ENCODE data around the gene PAK1. TPM values are rescaled to one million over a fixed set of nuclear protein-coding genes. Genes with fewer than 3 reads are reported as not detected.

PAK1 gene
- total and polyA plus RNA-seq, 2 of the 4 experiments (the other 2 are of a cell fraction) = 34.3 to 60.6 TPM

DNA sequence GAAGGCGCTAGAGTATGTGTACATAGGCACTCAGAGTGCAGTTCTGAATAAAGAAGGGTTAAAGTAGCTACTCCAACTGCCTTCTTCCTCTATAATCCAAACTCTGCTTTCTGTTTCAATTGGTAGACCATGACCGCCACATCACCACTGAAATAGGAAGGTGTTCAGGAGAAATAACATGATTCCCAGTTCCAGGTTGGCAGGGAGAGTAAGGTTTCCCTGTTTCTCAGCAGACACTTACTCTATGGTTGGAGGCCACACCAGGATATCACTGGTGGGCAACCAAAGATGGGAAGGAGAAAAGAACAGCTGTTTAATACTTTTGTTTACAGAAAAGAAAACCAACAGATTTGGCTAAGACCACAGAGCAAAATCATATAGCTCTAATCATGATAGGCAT, 37.9 kb downstream of the PAK1 start:
- no peak overlapping the region for H2AK5ac ChIP-seq (ENCODE audit: low read depth, low read length)
- in situ Hi-C loops (cut with MboI; ENCODE audit: low sequenced_read_pairs) = no loop called here
- no peak overlapping the region for H4K91ac ChIP-seq (ENCODE audit: insufficient read depth, low read depth, low read length)
- no peaks in the 10 kb centered on the region for H3K9me1 ChIP-seq (ENCODE audit: insufficient read depth, low read length)
- no peak overlapping the region for H3K4me2 ChIP-seq (ENCODE audit: low read depth, low read length)
- H2BK5ac ChIP-seq (ENCODE audit: low read depth, low read length, poor library complexity, severe bottlenecking) = no peak overlapping the region
- H3K4me3 ChIP-seq (ENCODE audit: insufficient read depth, low read depth, low read length) = no peak overlapping the region
- no peak overlapping the region for H2BK120ac ChIP-seq (ENCODE audit: low read depth, low read length)
- no peak overlapping the region for H4K8ac ChIP-seq (ENCODE audit: low read depth in 2 of 2, low read length in 2 of 2)
- H3K27ac ChIP-seq (ENCODE audit: insufficient read depth, low read length) = no peak overlapping the region
- DNase-seq (no peak), ATAC-seq (ENCODE audit: low read depth) (no peak)
- no peak overlapping the region for H3K4ac ChIP-seq (ENCODE audit: low read depth, low read length)
- H3K9me3 ChIP-seq (ENCODE audit: control insufficient read depth, insufficient read depth, low read length) = no peaks in the 10 kb centered on the region
- dilution Hi-C loops (cut with HindIII; ENCODE audit: low sequenced_read_pairs, unreplicated experiment) = no loop called here
- no peak overlapping the region for H3K23ac ChIP-seq (ENCODE audit: low read depth, low read length)
- no peaks in the 10 kb centered on the region for H3K36me3 ChIP-seq (ENCODE audit: control insufficient read depth, insufficient read depth, low read length)
- no peak overlapping the region for H2AK9ac ChIP-seq (replicated peaks; ENCODE audit: low read depth, low read length, poor library complexity)
- no peak overlapping the region for H3K18ac ChIP-seq (ENCODE audit: low read depth, low read length)
- ChIA-PET CTCF (no interaction called here), POLR2A (ENCODE audit: unreplicated experiment) (no interaction called here)
- H2BK15ac ChIP-seq (ENCODE audit: low read depth, low read length) = no peak overlapping the region; the same call in 2 of the 3 replicates
- no peaks in the 10 kb centered on the region for H3K4me1 ChIP-seq (ENCODE audit: control insufficient read depth, insufficient read depth, low read length)
- WGBS, 2 experiments (ENCODE audit: extremely low coverage in 2 of 2, insufficient read length in 1 of 2) = no CpG with 5 or more reads among the region's 2 CpGs
- no peaks in the 10 kb centered on the region for H3K79me1 ChIP-seq (ENCODE audit: low read depth in 1 of 2, low read length in 2 of 2)
- H3K56ac ChIP-seq (ENCODE audit: extremely low read depth, insufficient read depth, low read length) = no peak overlapping the region
- H2BK20ac ChIP-seq (ENCODE audit: low read depth, low read length) = no peak overlapping the region
- H4K20me1 ChIP-seq (ENCODE audit: insufficient read depth, low read length) = no peaks in the 10 kb centered on the region
- intact Hi-C loops (cut with micrococcal nuclease) = loop anchor here (5.0 kb wide), 1 partner anchor 66 kb away; no protein-coding TSS in a partner anchor
- BruUV-seq (replicated peaks) = no TSS peak
- no peak overlapping the region for H2AFZ ChIP-seq (replicated peaks; ENCODE audit: low read length, poor library complexity)
- peaks cover 27% of the 10 kb centered on the region for H3K27me3 ChIP-seq (ENCODE audit: control insufficient read depth, insufficient read depth, low read length)
- TF ChIP-seq MAFK (IDR thresholded peaks at IDR 0.05; ENCODE audit: low read depth, low read length) (no peak), CHD1 (IDR thresholded peaks at IDR 0.05; ENCODE audit: low read depth, low read length) (no peak), CEBPB (IDR thresholded peaks at IDR 0.05; ENCODE audit: low read depth, low read length) (no peak), RCOR1 (IDR thresholded peaks at IDR 0.05; ENCODE audit: insufficient replicate concordance, low read length) (no peak), SMC3 (IDR thresholded peaks at IDR 0.05; ENCODE audit: low read depth, low read length) (no peak), POLR2A (IDR thresholded peaks at IDR 0.05; ENCODE audit: low read depth, low read length) (no peak), NFE2L2 (IDR thresholded peaks at IDR 0.05; ENCODE audit: low read depth, low read length) (no peak), RAD21 (IDR thresholded peaks at IDR 0.05; ENCODE audit: low read length) (no peak), BHLHE40 (IDR thresholded peaks at IDR 0.05; ENCODE audit: low read depth, low read length) (no peak), RFX5 (IDR thresholded peaks at IDR 0.05; ENCODE audit: low read depth, low read length) (no peak), FOS (IDR thresholded peaks at IDR 0.05; ENCODE audit: low read depth, low read length) (no peak), MXI1 (IDR thresholded peaks at IDR 0.05; ENCODE audit: borderline replicate concordance, low read depth, low read length) (no peak), MAZ (IDR thresholded peaks at IDR 0.05; ENCODE audit: borderline replicate concordance, low read depth, low read length) (no peak)
- TF ChIP-seq, protein P1, sequence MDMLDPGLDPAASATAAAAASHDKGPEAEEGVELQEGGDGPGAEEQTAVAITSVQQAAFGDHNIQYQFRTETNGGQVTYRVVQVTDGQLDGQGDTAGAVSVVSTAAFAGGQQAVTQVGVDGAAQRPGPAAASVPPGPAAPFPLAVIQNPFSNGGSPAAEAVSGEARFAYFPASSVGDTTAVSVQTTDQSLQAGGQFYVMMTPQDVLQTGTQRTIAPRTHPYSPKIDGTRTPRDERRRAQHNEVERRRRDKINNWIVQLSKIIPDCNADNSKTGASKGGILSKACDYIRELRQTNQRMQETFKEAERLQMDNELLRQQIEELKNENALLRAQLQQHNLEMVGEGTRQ (IDR thresholded peaks at IDR 0.05; ENCODE audit: low read depth, low read length) = no peak
- TF ChIP-seq, protein P2, sequence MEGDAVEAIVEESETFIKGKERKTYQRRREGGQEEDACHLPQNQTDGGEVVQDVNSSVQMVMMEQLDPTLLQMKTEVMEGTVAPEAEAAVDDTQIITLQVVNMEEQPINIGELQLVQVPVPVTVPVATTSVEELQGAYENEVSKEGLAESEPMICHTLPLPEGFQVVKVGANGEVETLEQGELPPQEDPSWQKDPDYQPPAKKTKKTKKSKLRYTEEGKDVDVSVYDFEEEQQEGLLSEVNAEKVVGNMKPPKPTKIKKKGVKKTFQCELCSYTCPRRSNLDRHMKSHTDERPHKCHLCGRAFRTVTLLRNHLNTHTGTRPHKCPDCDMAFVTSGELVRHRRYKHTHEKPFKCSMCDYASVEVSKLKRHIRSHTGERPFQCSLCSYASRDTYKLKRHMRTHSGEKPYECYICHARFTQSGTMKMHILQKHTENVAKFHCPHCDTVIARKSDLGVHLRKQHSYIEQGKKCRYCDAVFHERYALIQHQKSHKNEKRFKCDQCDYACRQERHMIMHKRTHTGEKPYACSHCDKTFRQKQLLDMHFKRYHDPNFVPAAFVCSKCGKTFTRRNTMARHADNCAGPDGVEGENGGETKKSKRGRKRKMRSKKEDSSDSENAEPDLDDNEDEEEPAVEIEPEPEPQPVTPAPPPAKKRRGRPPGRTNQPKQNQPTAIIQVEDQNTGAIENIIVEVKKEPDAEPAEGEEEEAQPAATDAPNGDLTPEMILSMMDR (conservative IDR thresholded peaks at IDR 0.05; ENCODE audit: low read depth, low read length) = no peak
- TF ChIP-seq, protein P3, sequence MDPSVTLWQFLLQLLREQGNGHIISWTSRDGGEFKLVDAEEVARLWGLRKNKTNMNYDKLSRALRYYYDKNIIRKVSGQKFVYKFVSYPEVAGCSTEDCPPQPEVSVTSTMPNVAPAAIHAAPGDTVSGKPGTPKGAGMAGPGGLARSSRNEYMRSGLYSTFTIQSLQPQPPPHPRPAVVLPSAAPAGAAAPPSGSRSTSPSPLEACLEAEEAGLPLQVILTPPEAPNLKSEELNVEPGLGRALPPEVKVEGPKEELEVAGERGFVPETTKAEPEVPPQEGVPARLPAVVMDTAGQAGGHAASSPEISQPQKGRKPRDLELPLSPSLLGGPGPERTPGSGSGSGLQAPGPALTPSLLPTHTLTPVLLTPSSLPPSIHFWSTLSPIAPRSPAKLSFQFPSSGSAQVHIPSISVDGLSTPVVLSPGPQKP (IDR thresholded peaks at IDR 0.05; ENCODE audit: borderline replicate concordance, low read depth, low read length) = no peak
- no peak overlapping the region for H4K5ac ChIP-seq (ENCODE audit: low read depth, low read length)
- H3K14ac ChIP-seq (replicated peaks; ENCODE audit: low read depth, low read length) = no peak overlapping the region
- H3K9ac ChIP-seq (ENCODE audit: low read depth, low read length) = no peak overlapping the region

Measured in IMR-90 (cell line).